ENCODE data around the gene BCR. TPM values are rescaled to one million over a fixed set of nuclear protein-coding genes. Genes with fewer than 3 reads are reported as not detected.

BCR gene
- total and polyA plus RNA-seq, 2 experiments from 2014 or later: 38.8 to 42.2 TPM

- no peak overlapping the region for H3K4me3 ChIP-seq
- WGBS (ENCODE audit: low lambda C conversion rate, missing lambda C conversion rate): 79% methylated on average over 8 of the region's 8 CpGs
These were observed 45.6 kb downstream of the BCR start for GRCh38 chr22:23225724-23226496.

GRCh38 chr22:23226497-23226850, 46.2 kb downstream of the BCR start:
- peaks cover 5% of the 10 kb centered on the region for H3K9me3 ChIP-seq (ENCODE audit: low read depth)
- no peaks in the 10 kb centered on the region for H3K36me3 ChIP-seq (replicated peaks; ENCODE audit: insufficient read depth, low read depth)
- peaks cover 52% of the 10 kb centered on the region for H4K20me1 ChIP-seq (ENCODE audit: insufficient read depth, poor library complexity, severe bottlenecking)
- no peak overlapping the region for H3K4me3 ChIP-seq
- H3K27me3 ChIP-seq: no peaks in the 10 kb centered on the region
- H3K4me1 ChIP-seq (ENCODE audit: insufficient read depth): peaks cover 20% of the 10 kb centered on the region
- no peaks in the 10 kb centered on the region for H3K9me2 ChIP-seq (replicated peaks; ENCODE audit: insufficient read depth)
- no peak overlapping the region for H3K27ac ChIP-seq
- no peak for DNase-seq (ENCODE audit: low spot score)
- TF ChIP-seq EZH2 (IDR thresholded peaks at IDR 0.05; ENCODE audit: borderline replicate concordance): no peak
- no peak for TF ChIP-seq EZH2phosphoT487 (IDR thresholded peaks at IDR 0.05; ENCODE audit: low read depth, severe bottlenecking, unreplicated experiment)
- no peak for TF ChIP-seq CTCF (IDR thresholded peaks at IDR 0.05; ENCODE audit: poor library complexity)
- no peak overlapping the region for H2AFZ ChIP-seq
- H3K79me2 ChIP-seq: peaks cover 100% of the 10 kb centered on the region
- H3K4me2 ChIP-seq: no peak overlapping the region

More at GRCh38 chr22:23225724-23226496, 45.6 kb downstream of the BCR start:
- no peaks in the 10 kb centered on the region for H3K27me3 ChIP-seq
- H4K20me1 ChIP-seq (ENCODE audit: insufficient read depth, poor library complexity, severe bottlenecking): peaks cover 52% of the 10 kb centered on the region
- DNase-seq (ENCODE audit: low spot score): no peak
- no peak overlapping the region for H2AFZ ChIP-seq
- TF ChIP-seq EZH2 (IDR thresholded peaks at IDR 0.05; ENCODE audit: borderline replicate concordance): no peak
- TF ChIP-seq EZH2phosphoT487 (IDR thresholded peaks at IDR 0.05; ENCODE audit: low read depth, severe bottlenecking, unreplicated experiment): no peak
- TF ChIP-seq CTCF (IDR thresholded peaks at IDR 0.05; ENCODE audit: poor library complexity): no peak
- peaks cover 5% of the 10 kb centered on the region for H3K9me3 ChIP-seq (ENCODE audit: low read depth)
- H3K27ac ChIP-seq: no peak overlapping the region
- no peak overlapping the region for H3K4me2 ChIP-seq
- peaks cover 21% of the 10 kb centered on the region for H3K4me1 ChIP-seq (ENCODE audit: insufficient read depth)
- no peaks in the 10 kb centered on the region for H3K36me3 ChIP-seq (replicated peaks; ENCODE audit: insufficient read depth, low read depth)
- H3K79me2 ChIP-seq: peaks cover 100% of the 10 kb centered on the region
- no peaks in the 10 kb centered on the region for H3K9me2 ChIP-seq (replicated peaks; ENCODE audit: insufficient read depth)

GRCh38 chr22:23227380-23227779, 47.1 kb downstream of the BCR start:
- Histone ChIP-seq H3K27me3 (no peaks in the 10 kb centered on the region), H3K4me2 (no peak overlapping the region), H3K4me3 (no peak overlapping the region), H3K9me2 (replicated peaks; ENCODE audit: insufficient read depth) (no peaks in the 10 kb centered on the region), H3K36me3 (replicated peaks; ENCODE audit: insufficient read depth, low read depth) (no peaks in the 10 kb centered on the region), H3K79me2 (peaks cover 100% of the 10 kb centered on the region), H3K9me3 (ENCODE audit: low read depth) (peaks cover 5% of the 10 kb centered on the region), H4K20me1 (ENCODE audit: insufficient read depth, poor library complexity, severe bottlenecking) (peaks cover 53% of the 10 kb centered on the region), H2AFZ (no peak overlapping the region), H3K4me1 (ENCODE audit: insufficient read depth) (peaks cover 20% of the 10 kb centered on the region), H3K27ac (no peak overlapping the region)
- no peak for TF ChIP-seq CTCF (IDR thresholded peaks at IDR 0.05; ENCODE audit: poor library complexity)
- no peak for TF ChIP-seq EZH2phosphoT487 (IDR thresholded peaks at IDR 0.05; ENCODE audit: low read depth, severe bottlenecking, unreplicated experiment)
- no peak for TF ChIP-seq EZH2 (IDR thresholded peaks at IDR 0.05; ENCODE audit: borderline replicate concordance)
- 100% methylated on average over 1 of the region's 1 CpG for WGBS (ENCODE audit: low lambda C conversion rate, missing lambda C conversion rate)
- no peak for DNase-seq (ENCODE audit: low spot score)

Measured in hepatocyte (in vitro differentiated cells).